Breast epithelium (tissue), 4 donors: ENCODE results near the gene MAEL. TPM values are rescaled to one million over a fixed set of nuclear protein-coding genes. Genes with fewer than 3 reads are reported as not detected.

Source experiments
- DNase-seq, 2 donors: peaks; one replicate each; pipeline ENCODE4 v3.0.0-alpha.2; 2019; ENCODE audit warnings: low spot score in 2 of 2
- H3K27ac ChIP-seq, 2 donors: fragments of 200-600 bp; sonication (generic) in 1 of 2; one replicate each; pipeline ENCODE4 v1.5.1; 2016 to 2019; ENCODE audit warnings: mild to moderate bottlenecking in 1 of 2
- H3K27me3 ChIP-seq, 2 donors: fragments of 200-600 bp; sonication (generic) in 1 of 2; one replicate each; pipeline versions ENCODE4 v1.5.1 to v1.6.0; 2017 to 2019; ENCODE audit warnings: control low read depth in 1 of 2, mild to moderate bottlenecking in 1 of 2
- H3K36me3 ChIP-seq: fragments of 200-600 bp; one replicate; pipeline ENCODE4 v1.5.1; 2019
- H3K4me1 ChIP-seq, 2 donors: fragments of 200-600 bp; sonication (generic); one replicate each; pipeline ENCODE4 v1.5.1; 2016 to 2019; ENCODE audit warnings: control low read depth in 1 of 2
- H3K4me3 ChIP-seq, 3 donors: fragments of 200-600 bp; sonication (generic); 1 replicate in 2 of 3; 2 replicates in 1 of 3; pipeline ENCODE4 v1.5.1; 2016 to 2019; ENCODE audit warnings: mild to moderate bottlenecking in 3 of 3, moderate library complexity in 2 of 3
- H3K9me3 ChIP-seq, 2 donors: fragments of 200-600 bp; sonication (generic) in 1 of 2; one replicate each; pipeline ENCODE4 v1.5.1; 2016 to 2019; ENCODE audit warnings: control low read depth in 1 of 2
- POLR2A ChIP-seq: fragments of 450-650 bp; IDR thresholded peaks from one replicate; pipeline ENCODE4 v1.6.1; 2016; ENCODE audit warnings: antibody characterized with exemption, mild to moderate bottlenecking, moderate library complexity
- POLR2AphosphoS5 ChIP-seq, 3 donors: sonication (generic); formaldehyde crosslinking; IDR thresholded peaks; one replicate each; pipeline ENCODE4 v1.6.1; 2017; ENCODE audit warnings: antibody characterized with exemption in 3 of 3
- intact Hi-C: fragments of 100-400 bp; cut with DNase I; formaldehyde crosslinking; loops from one replicate; pipeline ENCODE4 v1.15.1; 2023; ENCODE audit warnings: low total_unique reads
- total RNA-seq, 3 donors: library from RNA; depleted of rRNA; stranded (reverse); fragments of >200 nt; gene quantifications; one replicate each; pipeline ENCODE4 v1.1.0, GENCODE V29; 2016
- TF ChIP-seq, protein P1 (sequence below), 3 donors: fragments of 450-650 bp; IDR thresholded peaks; one replicate each; pipeline ENCODE4 v1.5.1; 2016 to 2017; ENCODE audit warnings: antibody characterized with exemption in 3 of 3, mild to moderate bottlenecking in 3 of 3, moderate library complexity in 3 of 3

MAEL gene
- total RNA-seq, 3 donors from 2014 or later, result 0.15 TPM; not detected in 2

GRCh38 chr1:167000546-167000945 is 11.5 kb downstream of the MAEL start:
- TF ChIP-seq POLR2AphosphoS5 (IDR thresholded peaks at IDR 0.05) (no peak), POLR2A (no peak)
- TF ChIP-seq, protein P1, sequence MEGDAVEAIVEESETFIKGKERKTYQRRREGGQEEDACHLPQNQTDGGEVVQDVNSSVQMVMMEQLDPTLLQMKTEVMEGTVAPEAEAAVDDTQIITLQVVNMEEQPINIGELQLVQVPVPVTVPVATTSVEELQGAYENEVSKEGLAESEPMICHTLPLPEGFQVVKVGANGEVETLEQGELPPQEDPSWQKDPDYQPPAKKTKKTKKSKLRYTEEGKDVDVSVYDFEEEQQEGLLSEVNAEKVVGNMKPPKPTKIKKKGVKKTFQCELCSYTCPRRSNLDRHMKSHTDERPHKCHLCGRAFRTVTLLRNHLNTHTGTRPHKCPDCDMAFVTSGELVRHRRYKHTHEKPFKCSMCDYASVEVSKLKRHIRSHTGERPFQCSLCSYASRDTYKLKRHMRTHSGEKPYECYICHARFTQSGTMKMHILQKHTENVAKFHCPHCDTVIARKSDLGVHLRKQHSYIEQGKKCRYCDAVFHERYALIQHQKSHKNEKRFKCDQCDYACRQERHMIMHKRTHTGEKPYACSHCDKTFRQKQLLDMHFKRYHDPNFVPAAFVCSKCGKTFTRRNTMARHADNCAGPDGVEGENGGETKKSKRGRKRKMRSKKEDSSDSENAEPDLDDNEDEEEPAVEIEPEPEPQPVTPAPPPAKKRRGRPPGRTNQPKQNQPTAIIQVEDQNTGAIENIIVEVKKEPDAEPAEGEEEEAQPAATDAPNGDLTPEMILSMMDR (IDR thresholded peaks at IDR 0.05), result no peak
- H3K36me3 ChIP-seq, result no peaks in the 10 kb centered on the region
- intact Hi-C loops, result no loop called here
- no peak overlapping the region for H3K4me3 ChIP-seq
- H3K4me1 ChIP-seq, result no peaks in the 10 kb centered on the region
- peaks cover 0 to 11% of the 10 kb centered on the region in 2 donors for H3K9me3 ChIP-seq
- no peaks in the 10 kb centered on the region for H3K27me3 ChIP-seq
- no peak overlapping the region for H3K27ac ChIP-seq
- no peak for DNase-seq

DNA sequence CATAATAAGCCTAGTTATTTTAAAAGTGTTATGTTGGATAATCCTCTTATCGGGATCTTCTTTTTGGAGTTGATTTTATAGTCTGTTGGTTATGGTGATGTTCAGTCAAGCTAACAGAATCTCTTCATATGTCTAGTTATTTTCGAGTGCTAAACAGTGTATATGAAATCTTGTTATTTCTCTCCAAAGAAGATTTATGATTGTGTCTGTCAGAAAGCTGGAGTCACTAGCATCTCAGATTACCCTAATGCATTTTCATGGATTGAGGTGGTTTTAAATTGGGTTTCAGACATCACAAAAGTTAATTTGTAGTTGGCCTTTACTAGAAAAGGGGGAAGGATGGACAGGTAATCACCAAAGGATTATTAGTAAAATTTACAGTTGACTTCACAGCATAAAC is 13.3 kb downstream of the MAEL start:
- Histone ChIP-seq H3K27me3 (no peaks in the 10 kb centered on the region), H3K27ac (no peak overlapping the region), H3K36me3 (no peaks in the 10 kb centered on the region), H3K4me1 (no peaks in the 10 kb centered on the region), H3K4me3 (no peak overlapping the region), H3K9me3 (peaks cover 0 to 11% of the 10 kb centered on the region in 2 donors)
- intact Hi-C loops, result no loop called here
- no peak for DNase-seq
- TF ChIP-seq, protein P1 (IDR thresholded peaks at IDR 0.05), result no peak
- TF ChIP-seq POLR2A (no peak), POLR2AphosphoS5 (IDR thresholded peaks at IDR 0.05) (no peak)

DNA sequence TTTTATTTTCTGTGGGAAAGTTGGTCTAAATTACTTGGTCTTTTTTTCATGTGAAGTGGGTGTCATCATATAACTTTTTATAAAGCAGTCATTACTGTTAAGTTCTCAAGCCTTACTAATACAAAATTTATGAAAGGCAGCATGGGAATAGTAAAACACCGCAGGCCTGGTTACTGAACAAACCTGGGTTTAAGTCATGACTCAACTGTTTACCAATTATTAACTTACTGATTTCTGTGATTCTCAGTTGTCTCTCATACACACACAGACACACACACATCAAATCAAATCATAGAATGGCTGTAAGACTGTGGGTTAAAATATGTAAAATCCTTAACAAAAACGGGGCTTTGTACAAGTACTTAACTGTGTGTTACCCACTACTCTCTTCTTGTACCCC is 14.6 kb downstream of the MAEL start:
- H3K27me3 ChIP-seq, result no peaks in the 10 kb centered on the region
- intact Hi-C loops, result no loop called here
- no peak for DNase-seq
- H3K36me3 ChIP-seq, result no peaks in the 10 kb centered on the region
- TF ChIP-seq POLR2AphosphoS5 (IDR thresholded peaks at IDR 0.05) (no peak), POLR2A (no peak)
- TF ChIP-seq, protein P1 (IDR thresholded peaks at IDR 0.05), result no peak
- H3K4me1 ChIP-seq, result no peaks in the 10 kb centered on the region
- no peak overlapping the region for H3K27ac ChIP-seq
- peaks cover 0 to 11% of the 10 kb centered on the region in 2 donors for H3K9me3 ChIP-seq
- H3K4me3 ChIP-seq, result no peak overlapping the region

DNA sequence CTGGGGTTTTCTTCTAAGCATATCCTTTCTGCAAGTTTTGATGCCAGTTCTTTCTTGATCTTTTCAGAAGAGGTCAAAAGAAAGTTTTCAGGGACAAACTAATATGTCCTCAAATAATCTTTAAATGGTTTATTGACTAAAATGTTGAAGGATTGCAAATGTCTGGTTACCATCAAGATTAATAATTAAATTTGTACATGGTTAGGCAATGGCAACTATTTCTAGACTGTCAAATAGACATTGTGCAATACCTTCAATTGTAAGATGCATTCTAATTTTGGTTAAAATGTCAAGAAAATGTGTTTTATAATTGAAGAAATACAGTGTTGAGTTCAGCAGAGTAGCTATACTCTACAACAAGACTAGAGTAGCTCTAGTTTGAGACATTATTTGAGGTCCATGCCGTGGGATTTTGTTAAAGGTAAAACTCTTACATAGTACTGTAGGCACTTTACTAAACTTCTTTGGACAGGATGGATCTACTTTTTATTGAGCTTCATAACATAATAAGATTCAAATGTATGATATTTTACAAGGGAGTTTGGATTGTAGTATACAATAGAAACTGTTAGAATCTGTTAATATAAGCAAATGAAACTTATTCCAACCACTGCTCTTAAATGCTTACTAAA is 22.6 kb downstream of the MAEL start:
- Histone ChIP-seq H3K36me3 (no peaks in the 10 kb centered on the region), H3K27ac (no peak overlapping the region), H3K9me3 (no peaks in the 10 kb centered on the region), H3K4me3 (no peak overlapping the region), H3K4me1 (no peaks in the 10 kb centered on the region), H3K27me3 (no peaks in the 10 kb centered on the region)
- DNase-seq, result no peak
- TF ChIP-seq POLR2A (no peak), POLR2AphosphoS5 (IDR thresholded peaks at IDR 0.05) (no peak)
- TF ChIP-seq, protein P1 (IDR thresholded peaks at IDR 0.05), result no peak
- intact Hi-C loops, result no loop called here

DNA sequence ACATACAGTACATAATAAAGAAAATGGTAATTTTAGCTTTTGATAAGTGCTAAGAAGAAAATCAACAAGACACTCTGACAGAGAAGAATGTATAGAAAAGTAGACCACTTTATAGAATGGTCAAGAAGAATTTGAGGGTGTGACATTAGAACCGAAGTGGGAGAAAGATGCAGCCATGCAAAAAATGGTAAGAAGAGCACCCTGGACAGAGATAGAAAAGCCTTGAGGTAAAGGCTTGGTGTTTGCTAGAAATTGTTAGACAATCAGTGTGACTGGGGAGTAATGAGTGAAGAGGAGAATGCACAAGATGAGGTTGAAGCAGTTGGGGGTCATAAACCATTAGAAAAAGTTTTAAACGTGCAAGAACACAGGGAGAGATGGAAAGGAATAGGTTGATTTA is 23.5 kb downstream of the MAEL start:
- no peaks in the 10 kb centered on the region for H3K4me1 ChIP-seq
- no peaks in the 10 kb centered on the region for H3K36me3 ChIP-seq
- no peak for DNase-seq
- TF ChIP-seq, protein P1 (IDR thresholded peaks at IDR 0.05), result no peak
- TF ChIP-seq POLR2A (no peak), POLR2AphosphoS5 (IDR thresholded peaks at IDR 0.05) (no peak)
- H3K27ac ChIP-seq, result no peak overlapping the region
- intact Hi-C loops, result no loop called here
- no peaks in the 10 kb centered on the region for H3K27me3 ChIP-seq
- no peaks in the 10 kb centered on the region for H3K9me3 ChIP-seq
- H3K4me3 ChIP-seq, result no peak overlapping the region
